ENCODE results near the gene ATRN.
"Not testable (repeated sequence)": the region's sequence is repeated elsewhere in the genome, so short reads cannot be mapped to it uniquely, and the experiment has no call there.

The ATRN gene

DNA sequence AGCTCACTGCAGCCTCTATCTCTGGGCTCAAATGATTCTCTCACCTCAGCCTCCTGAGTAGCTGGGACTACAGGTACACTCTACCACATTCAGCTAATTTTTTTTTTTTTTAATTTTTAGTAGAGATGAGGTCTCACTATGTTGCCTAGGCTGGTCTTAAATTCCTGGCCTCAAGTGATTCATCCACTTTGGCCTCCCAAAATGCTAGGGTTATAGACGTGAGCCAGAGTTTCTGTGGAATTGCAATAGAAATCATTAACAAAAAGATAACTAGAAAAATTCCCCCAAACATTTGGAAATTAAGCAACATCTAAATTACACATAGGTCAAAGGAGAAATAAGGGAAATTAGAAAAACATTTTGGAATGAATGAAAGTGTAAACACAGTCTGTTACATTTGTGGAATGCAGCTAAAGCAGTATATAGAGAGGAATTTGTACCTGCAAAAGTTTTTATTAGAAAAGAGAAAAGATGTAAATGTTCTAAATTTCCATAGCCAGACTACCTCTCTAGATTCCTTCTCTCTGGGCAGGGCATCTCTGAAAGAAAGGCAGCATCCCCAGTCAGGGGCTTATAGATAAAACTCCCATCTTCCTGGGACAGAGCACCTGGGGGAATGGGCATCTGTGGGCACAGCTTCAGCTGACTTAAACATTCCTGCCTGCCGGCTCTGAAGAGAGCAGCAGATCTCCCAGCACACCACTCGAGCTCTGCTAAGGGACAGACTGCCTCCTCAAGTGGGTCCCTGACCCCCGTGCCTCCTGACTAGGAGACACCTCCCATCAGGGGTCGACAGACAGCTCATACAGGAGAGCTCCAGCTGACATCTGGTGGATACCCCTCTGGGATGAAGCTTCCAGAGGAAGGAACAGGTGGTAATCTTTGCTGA, 51.3 kb downstream of the ATRN start:
- DNase-seq: no peak

DNA sequence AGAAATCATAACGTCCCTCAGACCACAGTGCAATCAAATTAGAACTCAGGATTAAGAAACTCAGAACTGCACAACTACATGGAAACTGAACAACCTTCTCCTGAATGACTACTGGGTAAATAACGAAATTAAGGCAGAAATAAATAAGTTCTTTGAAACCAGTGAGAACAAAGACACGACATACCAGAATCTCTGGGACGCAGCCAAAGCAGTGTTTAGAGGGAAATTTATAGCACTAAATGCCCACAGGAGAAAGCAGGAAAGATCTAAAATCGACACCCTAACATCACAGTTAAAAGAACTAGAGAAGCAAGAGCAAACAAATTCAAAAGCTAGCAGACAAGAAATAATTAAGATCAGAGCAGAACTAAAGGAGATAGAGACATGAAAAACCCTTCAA, 53.9 kb downstream of the ATRN start:
- not testable (repeated sequence) for DNase-seq

DNA sequence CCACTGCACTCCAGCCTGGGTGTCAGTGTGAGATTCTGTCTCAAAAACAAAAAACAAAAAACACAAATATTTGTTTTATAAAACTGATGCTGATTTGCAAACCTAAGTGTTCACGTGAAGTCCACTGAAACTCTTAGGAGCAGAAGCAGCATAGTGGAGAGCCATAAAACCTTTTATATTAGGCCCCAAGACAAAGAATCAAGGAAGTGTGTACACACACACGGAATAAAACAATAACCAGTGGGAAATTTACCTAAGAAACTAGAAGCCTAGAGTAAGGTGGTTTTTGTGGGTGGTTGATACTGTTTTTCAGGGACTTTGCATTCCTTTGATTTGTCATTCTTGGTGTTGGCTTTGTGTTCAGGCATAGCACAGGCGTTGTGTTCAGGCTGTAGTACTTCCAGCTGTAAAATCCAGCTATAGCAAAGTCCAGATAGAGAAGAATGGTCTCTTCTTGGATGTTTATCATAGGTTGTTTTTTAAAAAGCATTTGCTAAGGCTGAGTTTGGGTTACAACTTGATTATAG, 61.3 kb downstream of the ATRN start:
- no peak for DNase-seq

DNA sequence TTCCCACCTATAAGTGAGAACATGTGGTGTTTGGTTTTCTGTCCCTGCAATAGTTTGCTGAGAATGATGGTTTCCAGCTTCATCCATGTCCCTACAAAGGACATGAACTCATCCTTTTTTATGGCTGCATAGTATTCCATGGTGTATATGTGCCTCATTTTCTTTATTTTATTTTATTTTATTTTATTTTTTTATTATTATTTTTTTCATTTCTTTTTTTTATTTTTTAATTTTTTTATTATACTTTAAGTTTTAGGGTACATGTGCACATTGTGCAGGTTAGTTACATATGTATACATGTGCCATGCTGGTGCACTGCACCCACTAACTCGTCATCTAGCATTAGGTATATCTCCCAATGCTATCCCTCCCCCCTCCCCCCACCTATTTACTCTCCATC, 66.9 kb downstream of the ATRN start:
- not testable (repeated sequence) for DNase-seq

DNA sequence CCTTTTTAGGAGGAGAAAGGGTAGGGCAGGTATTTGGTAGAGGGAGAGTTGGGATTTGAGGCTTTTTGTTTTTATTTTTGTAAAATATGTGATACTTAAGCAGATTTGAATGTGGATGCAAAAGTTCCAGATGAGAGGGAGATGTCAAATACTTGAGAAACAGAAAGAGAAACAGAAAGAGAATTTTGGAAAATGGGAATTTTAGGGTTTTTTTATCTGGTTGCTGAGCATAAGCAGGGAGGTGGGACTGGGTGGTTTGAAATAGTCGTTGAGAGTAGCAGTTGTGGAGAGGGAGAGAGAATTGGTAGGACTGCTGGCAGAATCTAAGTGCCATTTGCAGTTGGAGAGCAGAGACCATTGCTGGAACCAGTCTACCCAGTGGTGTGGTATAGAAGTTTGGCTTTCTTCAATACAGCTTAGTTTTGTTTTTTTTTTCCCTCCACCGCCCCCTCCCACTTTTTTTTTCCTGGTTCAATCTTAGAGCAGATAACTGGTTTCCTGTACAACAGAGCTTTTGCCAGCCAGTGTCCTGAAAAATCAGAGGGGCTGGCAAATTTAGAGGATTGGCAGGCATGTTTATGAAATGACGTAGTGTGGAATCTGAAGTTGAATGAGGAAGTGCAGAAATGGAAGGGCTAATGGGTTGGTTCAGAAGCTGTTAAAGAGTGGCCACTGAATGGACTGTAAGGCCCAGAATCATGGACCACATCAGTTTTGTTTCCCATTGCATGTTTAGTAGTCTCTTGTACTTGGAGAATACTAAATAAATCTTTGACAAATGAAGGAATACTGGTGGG, 68.7 kb downstream of the ATRN start:
- DNase-seq: no peak

DNA sequence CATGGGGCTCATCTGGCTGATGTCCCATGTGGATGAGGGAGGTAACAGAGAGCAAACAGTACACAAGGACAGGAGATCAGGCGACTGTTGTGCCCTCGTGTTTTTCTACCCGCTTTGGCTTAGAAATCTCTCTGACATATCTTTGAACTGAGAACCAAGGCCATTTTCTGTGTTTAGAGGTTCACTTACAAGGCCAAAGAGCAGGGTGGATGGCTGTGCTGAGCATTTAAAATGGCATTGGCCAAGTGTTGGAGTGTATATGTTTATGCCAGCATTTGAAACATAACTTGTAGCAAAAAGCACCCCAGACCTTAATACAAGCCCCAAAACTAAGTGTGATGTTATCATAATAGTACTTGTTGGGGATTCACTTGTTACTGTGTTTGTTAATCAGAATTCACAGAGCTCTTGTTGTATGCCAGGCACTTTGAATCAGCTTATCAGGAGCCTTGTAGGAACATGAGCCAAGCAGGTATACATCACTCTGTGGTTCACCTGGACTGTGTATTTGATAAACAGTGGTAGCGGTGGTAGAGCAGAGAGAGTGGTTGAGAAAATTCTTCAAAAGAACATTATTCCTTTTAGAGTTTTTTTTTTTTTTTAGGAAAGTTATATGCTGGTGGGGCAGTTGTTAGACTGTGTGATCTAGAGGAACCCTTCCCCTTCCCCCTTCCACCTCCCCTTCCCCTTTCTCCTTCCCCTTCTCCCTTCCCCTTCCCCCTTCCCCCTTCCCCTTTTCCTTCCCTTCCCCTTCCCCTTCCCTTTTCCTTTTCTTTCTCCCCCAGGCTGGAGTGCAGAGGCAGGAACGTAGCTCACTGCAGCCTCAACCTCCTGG, 71.3 kb downstream of the ATRN start:
- no peak for DNase-seq

DNA sequence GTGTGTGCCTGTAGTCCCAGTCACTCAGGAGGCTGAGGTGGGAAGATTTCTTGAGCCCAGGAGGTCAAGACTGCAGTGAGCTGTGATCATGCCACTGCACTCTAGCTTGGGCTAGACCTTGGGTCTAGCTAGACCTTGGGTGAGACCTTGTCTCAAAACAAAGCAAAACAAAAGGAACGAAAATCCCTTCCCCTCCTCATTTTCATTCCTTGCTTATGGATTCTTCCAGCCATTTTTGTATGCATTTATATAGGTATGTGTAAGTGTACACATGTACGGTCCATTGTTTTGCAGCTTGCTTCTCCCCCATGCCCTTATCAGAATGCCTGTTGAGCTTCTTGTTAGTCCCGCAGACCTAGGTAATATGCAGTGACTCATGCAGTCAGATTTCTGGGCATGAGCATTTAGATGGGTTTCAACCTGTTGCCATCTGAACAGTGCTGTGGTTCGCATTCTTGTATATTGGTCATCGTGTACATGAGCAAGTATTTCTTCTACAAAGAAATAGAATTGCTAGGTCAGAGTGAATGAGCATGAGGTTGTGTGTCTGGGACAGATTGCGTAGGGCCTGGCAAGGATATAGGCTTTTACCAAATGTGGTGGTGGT, 73.2 kb downstream of the ATRN start:
- DNase-seq: no peak

DNA sequence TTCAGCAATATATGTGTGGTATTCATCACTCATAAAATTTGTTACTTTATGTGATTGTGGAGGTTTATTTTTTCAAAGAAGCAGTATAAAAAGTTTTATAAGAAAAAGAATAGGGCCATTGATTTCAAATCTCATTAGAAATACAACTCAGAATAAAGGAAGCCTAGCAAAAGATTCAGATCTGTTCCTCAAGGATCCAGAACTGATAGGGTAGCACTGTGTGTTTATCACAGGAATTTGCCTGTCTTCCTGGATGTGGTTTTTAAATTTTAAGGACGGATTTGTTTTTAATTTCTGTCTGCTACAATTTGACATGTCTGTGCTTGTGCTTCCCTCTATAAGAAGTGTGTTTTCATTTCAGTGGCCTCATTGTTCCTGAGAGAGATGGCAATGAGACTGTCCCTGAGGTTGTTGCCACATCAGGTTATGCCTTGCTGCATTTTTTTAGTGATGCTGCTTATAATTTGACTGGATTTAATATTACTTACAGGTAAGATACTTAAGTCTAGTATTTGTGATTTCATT, 74.6 kb downstream of the ATRN start:
- no peak for DNase-seq

DNA sequence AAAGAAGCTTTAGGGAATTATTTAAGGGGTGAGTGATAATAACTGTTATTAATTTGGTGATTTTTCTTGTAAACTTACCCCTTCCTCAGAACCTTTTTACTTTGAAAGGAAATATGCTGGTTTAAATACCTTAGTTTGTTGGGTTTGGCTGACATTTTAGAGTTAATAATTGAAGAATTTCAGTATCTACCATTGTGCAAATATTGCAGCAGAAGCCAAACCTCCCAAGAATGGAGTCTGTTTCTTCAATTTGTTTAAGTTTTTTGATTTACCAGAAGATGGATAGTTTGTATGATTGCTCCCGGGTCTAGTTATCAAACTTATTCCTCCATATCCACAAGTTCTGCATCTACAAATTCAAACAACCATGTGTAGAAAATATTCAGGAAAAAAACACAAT, 77.1 kb downstream of the ATRN start:
- no peak for DNase-seq

DNA sequence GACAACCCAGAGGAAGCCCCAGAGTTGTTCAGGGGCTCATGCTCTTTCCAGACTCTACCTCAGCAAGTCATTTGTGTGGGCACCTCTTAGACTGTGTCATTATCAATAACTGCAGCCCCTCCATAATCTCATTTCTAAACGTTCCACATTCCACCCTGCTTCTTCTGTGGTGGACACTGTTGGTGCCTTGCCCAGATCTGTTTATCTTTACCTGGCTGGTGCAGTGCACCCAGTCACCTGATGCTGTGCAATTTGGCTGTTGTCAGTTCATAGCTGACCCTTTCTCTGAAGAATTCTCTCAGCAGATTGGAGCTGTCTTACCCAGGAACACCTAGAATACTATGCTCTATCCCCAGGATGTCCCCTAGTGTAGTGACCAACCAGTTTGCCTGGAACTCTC, 80.0 kb downstream of the ATRN start:
- no peak for DNase-seq

DNA sequence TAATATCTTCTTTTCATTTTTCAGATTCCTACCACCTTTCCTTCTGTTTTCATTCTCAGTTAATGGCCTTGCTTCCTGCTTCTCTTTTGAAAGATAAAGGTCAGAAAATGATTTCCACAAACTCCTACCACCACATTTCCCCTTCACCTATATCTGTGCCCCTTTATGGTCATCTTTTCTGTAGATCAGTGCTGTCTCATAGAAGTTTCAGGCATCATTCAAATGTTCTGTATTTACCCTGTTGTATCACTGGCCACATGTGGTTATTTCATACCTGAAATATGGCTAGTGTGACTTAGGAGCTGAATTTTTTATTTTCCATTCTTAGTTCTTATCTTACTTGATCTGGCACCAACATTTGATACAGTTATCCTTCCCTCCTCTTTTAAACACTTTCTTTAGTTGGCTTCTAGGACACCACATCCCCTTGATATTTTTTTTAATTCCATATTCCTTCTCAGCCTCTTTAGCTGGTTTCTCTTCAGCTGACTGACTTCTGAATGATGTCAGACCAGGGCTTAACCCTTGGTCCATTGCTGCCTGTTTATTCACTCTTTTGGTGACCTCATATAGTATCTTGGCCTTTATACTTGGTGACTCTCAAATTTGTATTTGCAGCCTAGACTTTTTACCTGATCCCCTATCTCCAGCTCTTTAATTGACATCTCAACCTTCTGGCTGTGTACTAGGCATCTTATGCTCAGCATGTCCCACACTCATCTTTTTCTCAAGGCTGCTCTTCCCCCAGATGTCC, 81.0 kb downstream of the ATRN start:
- DNase-seq: no peak

DNA sequence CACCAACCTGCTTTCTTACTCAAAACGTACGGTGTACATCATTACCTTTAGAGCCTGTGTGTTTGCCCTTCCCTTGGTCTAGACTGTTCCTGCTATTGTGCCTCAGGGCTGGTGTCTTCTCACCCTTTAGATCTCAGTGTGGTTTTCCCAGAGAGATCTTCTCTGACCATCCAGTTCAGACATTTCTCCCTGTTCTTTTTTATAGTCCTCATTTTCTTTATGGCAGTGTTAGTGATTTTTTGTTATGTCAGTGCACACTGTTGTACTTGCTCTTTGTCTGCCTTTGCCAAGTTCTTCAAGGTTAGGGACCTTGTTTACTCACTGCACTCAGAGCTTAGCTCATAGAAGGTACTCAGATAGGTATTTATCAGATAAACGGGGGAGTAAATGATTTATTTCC, 82.8 kb downstream of the ATRN start:
- DNase-seq: no peak

DNA sequence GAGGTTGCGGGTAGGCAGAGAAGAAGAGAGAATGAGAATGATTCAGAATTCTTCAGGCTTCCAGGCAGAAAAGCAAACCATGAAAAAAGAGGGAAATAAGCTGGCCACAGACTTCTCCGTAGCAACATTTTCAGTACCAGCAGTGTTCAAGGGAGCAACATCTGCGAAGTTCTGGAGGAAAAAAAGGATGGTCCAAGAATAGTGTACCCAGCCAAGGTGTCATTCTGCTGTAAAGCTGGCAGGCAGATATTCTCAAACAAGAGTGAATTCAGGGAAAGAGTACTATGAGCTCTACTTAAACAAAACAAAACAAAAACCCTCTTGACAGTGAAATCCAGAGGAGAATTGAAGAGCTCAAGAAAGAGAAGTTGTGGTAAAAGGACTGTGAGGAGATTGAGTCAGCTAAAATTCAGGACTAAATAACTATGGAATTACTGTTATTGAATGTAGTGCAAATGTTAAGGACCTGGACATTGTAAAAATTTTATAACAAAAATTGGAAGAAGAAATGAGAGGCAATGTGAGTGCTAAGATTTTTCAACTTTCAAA, 86.5 kb downstream of the ATRN start:
- DNase-seq: no peak

DNA sequence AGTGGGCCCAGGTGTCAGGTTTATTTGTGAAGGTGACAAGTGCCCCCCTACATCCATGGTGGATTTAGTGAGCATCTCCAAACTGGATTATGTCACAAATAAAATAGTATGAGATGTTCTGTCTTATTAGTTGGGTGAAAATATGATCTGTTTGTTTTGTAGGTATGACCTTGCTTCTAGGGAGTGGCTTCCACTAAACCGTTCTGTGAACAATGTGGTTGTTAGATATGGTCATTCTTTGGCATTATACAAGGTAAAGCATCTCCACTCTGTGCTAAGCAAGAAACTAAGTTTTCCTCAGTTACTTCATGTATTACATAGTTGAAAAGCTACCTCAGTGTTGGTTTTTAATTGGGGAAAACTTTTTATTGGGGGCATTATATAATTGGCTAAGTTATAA, 88.4 kb downstream of the ATRN start:
- DNase-seq: no peak

DNA sequence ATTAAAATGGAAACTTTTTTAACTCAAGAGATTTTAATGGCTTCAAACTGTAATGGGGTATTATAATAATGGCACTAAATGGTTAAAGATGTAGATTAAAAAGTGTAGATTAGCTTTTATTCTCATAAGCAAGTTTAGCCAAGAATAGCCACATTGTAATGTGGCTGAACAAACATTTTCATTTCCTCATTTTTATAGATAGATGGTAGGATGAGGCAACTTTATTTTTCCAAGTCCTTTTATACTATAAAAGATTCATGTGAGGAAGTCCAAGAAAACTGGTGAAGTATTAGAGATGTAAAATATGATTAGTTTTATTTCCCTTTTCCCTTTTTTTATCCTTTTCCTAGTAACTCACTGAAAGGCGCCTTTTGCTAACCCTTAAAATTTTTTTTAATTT, 88.8 kb downstream of the ATRN start:
- no peak for DNase-seq

DNA sequence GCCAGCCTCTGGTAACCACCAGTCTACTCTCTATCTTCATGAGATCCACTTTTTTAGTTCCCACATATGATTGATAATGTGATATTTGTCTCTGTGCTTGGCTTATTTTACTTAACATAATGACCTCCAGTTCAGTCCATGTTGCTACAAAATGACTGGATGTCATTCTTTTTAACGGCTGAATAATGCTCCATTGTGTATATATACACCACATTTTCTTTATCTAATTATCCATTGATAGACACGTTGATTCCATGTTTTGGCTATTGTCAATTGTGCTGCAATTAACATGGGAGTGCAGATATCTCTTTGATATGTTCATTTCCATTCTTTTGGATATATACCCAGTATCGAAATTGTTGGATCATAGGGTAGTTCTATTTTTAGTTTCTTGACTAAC, 89.3 kb downstream of the ATRN start:
- DNase-seq: no peak

DNA sequence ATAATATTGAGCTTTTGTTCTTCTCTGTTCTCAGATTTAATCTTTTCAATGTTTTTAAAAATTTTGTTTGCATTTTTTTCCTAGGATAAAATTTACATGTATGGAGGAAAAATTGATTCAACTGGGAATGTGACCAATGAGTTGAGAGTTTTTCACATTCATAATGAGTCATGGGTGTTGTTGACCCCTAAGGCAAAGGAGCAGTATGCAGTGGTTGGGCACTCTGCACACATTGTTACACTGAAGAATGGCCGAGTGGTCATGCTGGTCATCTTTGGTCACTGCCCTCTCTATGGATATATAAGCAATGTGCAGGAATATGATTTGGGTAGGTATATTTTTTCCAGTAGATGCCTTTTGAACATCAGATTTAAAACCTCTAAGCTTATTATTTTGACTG, 89.8 kb downstream of the ATRN start:
- DNase-seq: no peak

DNA sequence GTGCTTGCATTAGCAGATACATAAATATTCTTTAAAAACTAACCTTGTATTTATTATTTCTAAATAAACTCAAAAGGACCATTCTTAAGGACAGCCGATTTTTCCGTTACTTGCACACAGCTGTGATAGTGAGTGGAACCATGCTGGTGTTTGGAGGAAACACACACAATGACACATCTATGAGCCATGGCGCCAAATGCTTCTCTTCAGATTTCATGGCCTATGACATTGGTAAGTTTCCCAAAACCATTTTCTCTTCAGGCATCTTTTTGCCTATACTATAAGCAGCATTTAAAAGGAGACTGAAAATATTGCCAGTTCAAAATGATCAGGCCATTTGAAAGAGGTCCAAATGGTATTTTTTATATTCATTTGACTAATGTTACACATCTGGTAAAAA, 92.3 kb downstream of the ATRN start:
- DNase-seq: no peak

DNA sequence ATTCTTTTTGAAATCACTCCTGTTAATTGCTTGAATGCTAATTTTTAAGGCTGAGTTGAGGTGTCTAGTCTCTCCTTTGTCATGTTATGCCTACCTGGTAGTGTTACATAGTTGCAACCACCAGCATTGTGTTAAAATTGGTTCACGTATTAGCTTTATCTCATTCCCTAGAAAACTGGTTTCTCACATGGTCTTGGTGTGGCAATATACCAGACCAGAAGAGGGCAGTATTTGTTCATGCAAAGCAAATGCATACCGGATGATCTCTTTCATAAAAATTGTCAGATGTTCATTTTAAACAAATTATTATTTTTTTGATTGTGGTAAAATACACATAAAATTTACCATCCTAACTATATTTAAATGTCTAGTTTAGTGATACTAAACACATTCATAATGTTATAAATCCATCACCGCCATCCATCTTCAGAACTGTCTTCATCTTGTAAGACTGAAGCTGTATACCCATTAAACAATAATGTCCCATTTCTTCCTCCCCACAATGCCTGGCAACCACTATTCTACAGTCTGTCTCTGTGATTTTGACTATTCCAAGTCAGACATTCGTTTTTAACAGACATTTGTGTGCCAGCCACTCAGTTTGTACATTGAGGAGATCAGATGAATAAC, 92.8 kb downstream of the ATRN start:
- peak; percentile 61 for DNase-seq

DNA sequence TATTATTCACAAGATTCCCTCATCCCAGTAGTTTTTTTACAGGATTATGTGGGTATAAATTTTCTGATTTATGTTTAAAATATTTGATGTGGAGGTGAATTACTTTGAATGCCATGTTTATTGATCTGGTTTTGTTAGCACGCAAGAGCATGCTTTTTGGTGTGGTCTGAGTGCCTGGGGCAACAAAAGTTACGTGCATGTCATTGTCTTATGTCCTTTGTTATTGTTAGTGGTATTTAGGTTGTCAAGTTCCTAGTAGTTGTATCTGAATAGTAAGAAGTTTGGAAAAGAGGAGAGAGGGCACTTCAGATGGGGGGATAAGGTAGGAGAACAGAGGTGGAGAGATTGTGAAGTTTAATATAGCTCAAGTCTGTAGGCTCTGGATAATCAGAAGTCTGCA, 95.0 kb downstream of the ATRN start:
- DNase-seq: no peak

DNA sequence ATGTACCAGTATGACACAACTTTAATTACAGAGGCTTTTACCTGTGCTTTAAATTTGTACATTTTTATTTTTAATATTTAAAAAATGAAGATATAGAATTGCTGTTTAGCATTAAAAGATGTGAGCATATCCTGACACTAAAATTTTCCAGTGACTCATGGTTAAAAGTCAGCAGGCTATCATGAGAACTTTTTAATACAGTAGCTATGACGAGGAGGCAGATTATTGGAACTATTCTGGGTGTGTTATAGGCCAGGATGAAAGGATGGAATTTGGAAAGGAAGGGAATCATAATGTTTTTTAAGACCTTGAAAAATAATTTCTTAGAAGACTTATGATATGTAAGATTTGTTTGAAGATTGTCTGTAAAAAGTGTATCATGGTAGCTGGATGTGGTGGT, 101.3 kb downstream of the ATRN start:
- no peak for DNase-seq

Measured in activated CD4-positive, alpha-beta T cell treated with anti-CD3 and anti-CD28 coated beads, Interleukin-10, Interleukin-2, amounts not matched to agents 100 ng/mL and 50 ng/mL, durations not matched to agents 16 hours and 8 hours (primary cell).